ENCODE results near the gene DOCK2.

- no peak for TF ChIP-seq CTCF (IDR thresholded peaks at IDR 0.05)
- no peak for TF ChIP-seq POLR2AphosphoS5 (IDR thresholded peaks at IDR 0.05)
Measured at GRCh38 chr5:169814522-169814921, 177.4 kb downstream of the DOCK2 start.
